MM.1S (cell line): ENCODE measurements around the gene ITGB5.

Source experiments
- DNase-seq: peaks from one replicate; pipeline ENCODE4 v3.0.0-alpha.2; 2015
- H2AFZ ChIP-seq: fragments of 300-600 bp; sonication (generic); 2 replicates; pipeline ENCODE4 v1.6.0; 2016; ENCODE audit warnings: antibody characterized with exemption, low read length
- H3F3A ChIP-seq: fragments of 300-600 bp; sonication (generic); 2 replicates; pipeline ENCODE4 v1.6.1; 2016; ENCODE audit warnings: mild to moderate bottlenecking, antibody characterized with exemption, low read length, moderate library complexity, mixed read lengths; ENCODE audit not compliant: insufficient read depth
- H3K27ac ChIP-seq: fragments of 300-600 bp; sonication (generic); 2 replicates; pipeline ENCODE4 v1.5.1; 2016; ENCODE audit warnings: mild to moderate bottlenecking, low read length
- H3K27me3 ChIP-seq: fragments of 300-600 bp; sonication (generic); replicated peaks from 2 replicates; pipeline ENCODE4 v1.6.0; 2016; ENCODE audit warnings: low read length; ENCODE audit not compliant: insufficient read depth
- H3K36me3 ChIP-seq: fragments of 300-600 bp; sonication (generic); replicated peaks from 2 replicates; pipeline ENCODE4 v1.6.1; 2016; ENCODE audit warnings: mild to moderate bottlenecking, low read length, mixed read lengths; ENCODE audit not compliant: insufficient read depth
- H3K4me1 ChIP-seq: fragments of 300-600 bp; sonication (generic); 2 replicates; pipeline ENCODE4 v1.6.1; 2016; ENCODE audit warnings: low read length, mixed read lengths
- H3K4me2 ChIP-seq: fragments of 300-600 bp; sonication (generic); 2 replicates; pipeline ENCODE4 v1.6.0; 2016; ENCODE audit warnings: low read depth, low read length
- H3K4me3 ChIP-seq: fragments of 300-600 bp; sonication (generic); 2 replicates; pipeline ENCODE4 v1.5.1; 2016; ENCODE audit warnings: low read length, mixed read lengths
- H3K79me2 ChIP-seq: fragments of 300-600 bp; sonication (generic); 2 replicates; pipeline ENCODE4 v1.6.1; 2016; ENCODE audit warnings: mixed run types, low read length, mixed read lengths
- H3K9ac ChIP-seq: fragments of 300-600 bp; sonication (generic); 2 replicates; pipeline ENCODE4 v1.6.1; 2016; ENCODE audit warnings: low read length, mixed read lengths
- H3K9me2 ChIP-seq: fragments of 300-600 bp; sonication (generic); replicated peaks from 2 replicates; pipeline ENCODE4 v1.6.1; 2016; ENCODE audit warnings: mild to moderate bottlenecking, low read length, mixed read lengths; ENCODE audit not compliant: insufficient read depth
- H3K9me3 ChIP-seq: fragments of 300-600 bp; sonication (generic); replicated peaks from 2 replicates; pipeline ENCODE4 v1.6.1; 2016; ENCODE audit warnings: mild to moderate bottlenecking, low read length, mixed read lengths; ENCODE audit not compliant: insufficient read depth
- H4K20me1 ChIP-seq: fragments of 300-600 bp; sonication (generic); 2 replicates; pipeline ENCODE4 v1.6.1; 2016; ENCODE audit warnings: mild to moderate bottlenecking, low read length, moderate library complexity, mixed read lengths; ENCODE audit not compliant: insufficient read depth
- CTCF ChIP-seq: fragments of 300-600 bp; sonication (generic); IDR thresholded peaks from 2 replicates; pipeline ENCODE4 v1.5.1; 2016; ENCODE audit warnings: antibody characterized with exemption, low read length, mixed read lengths
- EZH2 ChIP-seq: fragments of 300-600 bp; sonication (generic); optimal IDR thresholded peaks from 2 replicates; pipeline ENCODE3; 2017; ENCODE audit warnings: low read depth, mild to moderate bottlenecking, antibody characterized with exemption, low read length, mixed read lengths
- EZH2phosphoT487 ChIP-seq: fragments of 300-600 bp; sonication (generic); IDR thresholded peaks from 2 replicates; pipeline ENCODE4 v1.6.1; 2018; ENCODE audit warnings: antibody characterized with exemption, low read length

ITGB5 gene

GRCh38 chr3:124768812-124769211 lies 118.4 kb downstream of the ITGB5 start:
- Histone ChIP-seq H3K9ac (peak overlapping the region; percentile 16; the same call in 1 of the 2 replicates), H3K79me2 (no peaks in the 10 kb centered on the region), H3K9me2 (no peaks in the 10 kb centered on the region), H4K20me1 (no peaks in the 10 kb centered on the region), H3K27ac (0 out of 2 replicates have a peak overlapping the region, but pooled peaks have one; percentile 9), H3K4me3 (no peak overlapping the region), H3K27me3 (no peaks in the 10 kb centered on the region), H3K36me3 (no peaks in the 10 kb centered on the region), H3F3A (peaks cover 31% of the 10 kb centered on the region), H3K9me3 (no peaks in the 10 kb centered on the region), H3K4me2 (no peak overlapping the region), H2AFZ (peak overlapping the region; percentile 55), H3K4me1 (peaks cover 55% of the 10 kb centered on the region)
- peak; percentile 76 for DNase-seq
- TF ChIP-seq CTCF: peak; percentile 80
- no peak for TF ChIP-seq EZH2

- H3K9me3 ChIP-seq: no peaks in the 10 kb centered on the region
- TF ChIP-seq CTCF: no peak
- no peak for TF ChIP-seq EZH2
- no peak overlapping the region for H3K4me2 ChIP-seq
- no peaks in the 10 kb centered on the region for H3K36me3 ChIP-seq
- no peak overlapping the region for H3K4me3 ChIP-seq
- H3K9me2 ChIP-seq: no peaks in the 10 kb centered on the region
- H4K20me1 ChIP-seq: no peaks in the 10 kb centered on the region
- DNase-seq: no peak
- H3K27me3 ChIP-seq: no peaks in the 10 kb centered on the region
- H3K27ac ChIP-seq: no peak overlapping the region
- no peak overlapping the region for H2AFZ ChIP-seq
- peaks cover 22% of the 10 kb centered on the region for H3F3A ChIP-seq
- H3K79me2 ChIP-seq: no peaks in the 10 kb centered on the region
- H3K9ac ChIP-seq: no peak overlapping the region
- H3K4me1 ChIP-seq: peaks cover 44% of the 10 kb centered on the region
Measured at GRCh38 chr3:124767691-124768090, 119.5 kb downstream of the ITGB5 start.

- H3K9me3 ChIP-seq: no peaks in the 10 kb centered on the region
- peaks cover 40% of the 10 kb centered on the region for H3K4me1 ChIP-seq
- no peak for TF ChIP-seq EZH2phosphoT487
- no peak for TF ChIP-seq EZH2
- no peak for TF ChIP-seq CTCF
- H3K27ac ChIP-seq: no peak overlapping the region
- H3F3A ChIP-seq: peaks cover 17% of the 10 kb centered on the region
- no peak overlapping the region for H3K4me2 ChIP-seq
- H3K4me3 ChIP-seq: no peak overlapping the region
- H4K20me1 ChIP-seq: no peaks in the 10 kb centered on the region
- H3K9me2 ChIP-seq: no peaks in the 10 kb centered on the region
- H3K79me2 ChIP-seq: no peaks in the 10 kb centered on the region
- H3K36me3 ChIP-seq: no peaks in the 10 kb centered on the region
- DNase-seq: no peak
- no peaks in the 10 kb centered on the region for H3K27me3 ChIP-seq
- no peak overlapping the region for H2AFZ ChIP-seq
- H3K9ac ChIP-seq: no peak overlapping the region
Measured at GRCh38 chr3:124767264-124767663, 119.9 kb downstream of the ITGB5 start.
